ENCODE data around the gene LHFPL6.

LHFPL6 gene

DNA sequence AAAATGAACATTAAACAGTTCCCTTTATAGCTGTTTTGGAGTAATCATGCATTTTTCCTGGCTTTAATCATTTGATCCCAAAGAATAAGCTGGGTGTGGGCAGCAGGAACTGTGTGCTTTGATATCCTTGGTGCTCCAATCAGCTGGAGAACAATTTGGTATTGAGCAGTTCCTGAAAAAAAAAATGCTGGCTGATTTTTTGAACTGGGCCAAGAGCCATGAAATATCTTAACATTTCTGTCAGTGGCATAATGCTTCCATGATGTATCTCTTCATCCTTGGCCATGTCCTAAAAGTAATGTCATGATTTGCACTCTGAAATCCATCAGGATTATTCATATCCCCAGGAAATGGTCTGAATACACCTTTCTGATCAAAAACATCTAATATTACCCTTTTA lies 134.7 kb downstream of the LHFPL6 start:
- DNase-seq (ENCODE audit: low read depth): no peak
- TF ChIP-seq, protein P1, sequence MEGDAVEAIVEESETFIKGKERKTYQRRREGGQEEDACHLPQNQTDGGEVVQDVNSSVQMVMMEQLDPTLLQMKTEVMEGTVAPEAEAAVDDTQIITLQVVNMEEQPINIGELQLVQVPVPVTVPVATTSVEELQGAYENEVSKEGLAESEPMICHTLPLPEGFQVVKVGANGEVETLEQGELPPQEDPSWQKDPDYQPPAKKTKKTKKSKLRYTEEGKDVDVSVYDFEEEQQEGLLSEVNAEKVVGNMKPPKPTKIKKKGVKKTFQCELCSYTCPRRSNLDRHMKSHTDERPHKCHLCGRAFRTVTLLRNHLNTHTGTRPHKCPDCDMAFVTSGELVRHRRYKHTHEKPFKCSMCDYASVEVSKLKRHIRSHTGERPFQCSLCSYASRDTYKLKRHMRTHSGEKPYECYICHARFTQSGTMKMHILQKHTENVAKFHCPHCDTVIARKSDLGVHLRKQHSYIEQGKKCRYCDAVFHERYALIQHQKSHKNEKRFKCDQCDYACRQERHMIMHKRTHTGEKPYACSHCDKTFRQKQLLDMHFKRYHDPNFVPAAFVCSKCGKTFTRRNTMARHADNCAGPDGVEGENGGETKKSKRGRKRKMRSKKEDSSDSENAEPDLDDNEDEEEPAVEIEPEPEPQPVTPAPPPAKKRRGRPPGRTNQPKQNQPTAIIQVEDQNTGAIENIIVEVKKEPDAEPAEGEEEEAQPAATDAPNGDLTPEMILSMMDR (IDR thresholded peaks at IDR 0.05; ENCODE audit: insufficient read depth, low read depth, low read length, missing control alignments): no peak
- H3K4me3 ChIP-seq (ENCODE audit: low read length): no peak overlapping the region

DNA sequence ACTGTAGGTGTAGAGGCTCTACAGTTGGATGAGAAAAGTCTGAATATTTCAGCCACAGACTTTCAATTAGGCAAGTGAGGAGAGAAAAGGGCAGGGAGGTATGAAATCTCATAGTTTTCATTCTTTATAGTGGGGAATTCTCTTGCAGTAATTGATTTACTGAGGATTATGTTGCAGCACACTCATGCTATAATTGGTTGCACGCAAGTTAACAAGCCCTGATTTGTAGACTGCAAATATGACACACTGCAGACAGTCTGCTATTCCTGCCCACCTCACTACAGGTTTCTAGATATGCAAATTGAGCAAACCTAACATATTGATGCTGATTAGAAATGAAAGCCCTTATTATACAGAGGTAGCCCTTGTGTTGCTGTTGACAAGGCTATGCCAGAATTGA lies 139.4 kb downstream of the LHFPL6 start:
- TF ChIP-seq, protein P1 (IDR thresholded peaks at IDR 0.05; ENCODE audit: insufficient read depth, low read depth, low read length, missing control alignments): no peak
- H3K4me3 ChIP-seq (ENCODE audit: low read length): no peak overlapping the region
- DNase-seq (ENCODE audit: low read depth): no peak

- no peak for DNase-seq (ENCODE audit: low read depth)
- TF ChIP-seq, protein P1 (IDR thresholded peaks at IDR 0.05; ENCODE audit: insufficient read depth, low read depth, low read length, missing control alignments): no peak
- H3K4me3 ChIP-seq (ENCODE audit: low read length): no peak overlapping the region
Observed at GRCh38 chr13:39462906-39463305, 140.1 kb downstream of the LHFPL6 start.

DNA sequence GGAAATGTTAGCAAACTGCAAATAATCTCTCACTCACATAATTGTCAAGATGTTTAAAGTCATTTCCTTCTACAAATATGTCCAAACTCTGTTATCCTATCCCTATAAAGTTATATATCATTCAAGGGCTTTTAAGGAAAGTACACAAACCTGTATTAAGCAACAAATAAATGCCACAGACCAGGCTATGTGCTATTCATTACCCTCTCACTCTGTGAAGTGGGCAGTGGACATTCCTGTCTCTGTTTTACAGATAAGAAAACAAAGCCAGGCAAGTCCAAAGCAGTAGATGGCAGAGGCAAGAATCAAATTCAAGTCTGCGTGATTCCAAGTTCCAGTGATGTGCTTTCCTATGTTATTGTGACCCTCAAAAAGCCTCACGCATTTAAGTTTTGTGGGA lies 140.6 kb downstream of the LHFPL6 start:
- peak; percentile 27 for DNase-seq (ENCODE audit: low read depth)
- no peak overlapping the region for H3K4me3 ChIP-seq (ENCODE audit: low read length)
- TF ChIP-seq, protein P1 (IDR thresholded peaks at IDR 0.05; ENCODE audit: insufficient read depth, low read depth, low read length, missing control alignments): no peak

GRCh38 chr13:39461685-39462266 lies 141.2 kb downstream of the LHFPL6 start:
- DNase-seq (ENCODE audit: low read depth): no peak
- H3K4me3 ChIP-seq (ENCODE audit: low read length): no peak overlapping the region
- TF ChIP-seq, protein P1 (IDR thresholded peaks at IDR 0.05; ENCODE audit: insufficient read depth, low read depth, low read length, missing control alignments): no peak

DNA sequence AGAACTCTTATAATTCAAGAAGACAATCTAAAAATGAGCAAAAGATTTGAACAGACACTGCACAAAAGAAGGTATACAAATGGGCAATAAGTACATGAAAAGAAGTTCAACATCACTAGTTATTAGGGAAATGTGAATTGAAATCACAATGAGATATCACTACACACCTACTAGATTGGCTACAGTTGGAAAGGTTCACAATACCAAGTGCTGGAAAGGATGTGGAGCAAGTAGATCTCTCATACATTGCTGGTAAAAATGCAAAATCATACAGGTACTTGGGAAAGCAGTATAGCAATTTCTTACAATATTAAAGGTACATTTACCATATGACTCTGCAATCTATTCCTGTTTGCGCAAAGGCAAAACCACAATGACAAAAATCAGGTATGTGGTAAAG lies 145.7 kb downstream of the LHFPL6 start:
- DNase-seq (ENCODE audit: low read depth): no peak
- no peak overlapping the region for H3K4me3 ChIP-seq (ENCODE audit: low read length)
- TF ChIP-seq, protein P1 (IDR thresholded peaks at IDR 0.05; ENCODE audit: insufficient read depth, low read depth, low read length, missing control alignments): no peak

GRCh38 chr13:39455521-39456175 lies 147.3 kb downstream of the LHFPL6 start:
- no peak for DNase-seq (ENCODE audit: low read depth)
- TF ChIP-seq, protein P1 (IDR thresholded peaks at IDR 0.05; ENCODE audit: insufficient read depth, low read depth, low read length, missing control alignments): no peak
- H3K4me3 ChIP-seq (ENCODE audit: low read length): no peak overlapping the region
